ENCODE results near the gene CAP2. TPM values are rescaled to one million over a fixed set of nuclear protein-coding genes. Genes with fewer than 3 reads are reported as not detected.
A peak's percentile ranks its signal among the peaks of the same experiment; 100 is the strongest.
"Not testable (repeated sequence)": the region's sequence is repeated elsewhere in the genome, so short reads cannot be mapped to it uniquely, and the experiment has no call there.

CAP2 gene
- total RNA-seq, 2 experiments from 2014 or later = not detected

DNA sequence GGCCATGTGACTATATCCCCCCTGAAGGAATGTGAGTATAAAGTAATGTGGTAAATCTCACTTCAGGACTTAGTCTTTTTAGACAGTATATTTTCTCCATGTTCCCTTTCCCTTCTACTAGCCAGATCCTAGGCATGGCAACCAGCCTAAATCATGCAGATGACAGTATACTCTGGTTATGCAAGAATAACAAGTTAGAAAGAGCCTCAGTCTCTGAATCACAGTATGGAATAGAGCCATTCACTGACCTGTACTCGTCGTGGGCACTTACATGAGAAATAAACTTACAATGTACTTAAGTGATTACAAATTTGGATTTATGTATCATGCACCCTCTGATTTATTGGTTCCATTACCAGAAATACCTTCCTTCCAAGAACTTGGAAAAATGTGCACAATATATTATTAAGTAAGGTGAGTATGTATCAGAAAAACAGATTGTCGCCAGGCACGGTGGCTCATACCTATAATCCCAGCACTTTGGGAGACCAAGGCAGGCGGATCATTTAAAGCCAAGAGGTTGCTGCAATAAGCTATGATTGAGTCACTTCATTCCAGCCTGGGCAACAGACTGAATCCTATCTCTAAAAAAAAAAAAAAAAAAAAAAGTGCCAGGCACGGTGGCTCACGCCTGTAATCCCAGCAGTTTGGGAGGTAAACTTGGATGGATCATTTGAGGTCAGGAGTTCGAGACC, 181.6 kb downstream of the CAP2 start:
- Mint-ChIP-seq H3K27me3 (peaks cover 12% of the 10 kb centered on the region), H3K4me3 (no peak overlapping the region), H3K9me3 (peaks cover 11% of the 10 kb centered on the region), H3K36me3 (ENCODE audit: low read depth) (no peaks in the 10 kb centered on the region), H3K27ac (no peak overlapping the region), H3K4me1 (no peaks in the 10 kb centered on the region)
- POLR2A ChIA-PET = no interaction called here
- no peak for DNase-seq
- CTCF ChIA-PET = no interaction called here

DNA sequence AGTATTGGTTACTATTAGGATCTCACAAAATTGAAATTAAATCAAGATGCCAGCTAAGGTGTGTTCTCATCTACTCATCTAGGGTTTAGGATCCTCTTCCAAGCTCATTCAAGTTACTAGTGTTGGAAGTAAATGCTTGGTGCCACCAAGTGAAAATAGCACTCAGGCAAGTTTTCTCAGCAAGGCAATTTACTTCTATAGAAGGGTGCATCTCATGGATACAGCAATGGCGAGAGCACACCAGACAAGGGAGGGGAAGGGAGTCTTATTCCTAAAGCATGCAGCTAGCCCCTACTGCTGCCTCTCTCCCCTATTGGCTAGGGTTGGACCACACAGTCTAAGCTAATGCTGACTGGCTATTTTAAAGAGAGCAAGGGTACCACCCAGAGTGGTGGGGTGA, 183.7 kb downstream of the CAP2 start:
- Mint-ChIP-seq H3K36me3 (ENCODE audit: low read depth) (no peaks in the 10 kb centered on the region), H3K9me3 (peaks cover 14% of the 10 kb centered on the region), H3K27me3 (peaks cover 14% of the 10 kb centered on the region), H3K27ac (no peak overlapping the region), H3K4me1 (no peaks in the 10 kb centered on the region), H3K4me3 (no peak overlapping the region)
- ChIA-PET CTCF (no interaction called here), POLR2A (no interaction called here)
- DNase-seq = no peak

- H3K4me1 Mint-ChIP-seq = peaks cover 6% of the 10 kb centered on the region
- POLR2A ChIA-PET = interaction anchor here (0.6 kb wide), 1 partner anchor 122 kb away, joined by 4 read pairs; no protein-coding TSS in a partner anchor
- peaks cover 14% of the 10 kb centered on the region for H3K27me3 Mint-ChIP-seq
Measured at GRCh38 chr6:17580518-17581048, 187.2 kb downstream of the CAP2 start.

DNA sequence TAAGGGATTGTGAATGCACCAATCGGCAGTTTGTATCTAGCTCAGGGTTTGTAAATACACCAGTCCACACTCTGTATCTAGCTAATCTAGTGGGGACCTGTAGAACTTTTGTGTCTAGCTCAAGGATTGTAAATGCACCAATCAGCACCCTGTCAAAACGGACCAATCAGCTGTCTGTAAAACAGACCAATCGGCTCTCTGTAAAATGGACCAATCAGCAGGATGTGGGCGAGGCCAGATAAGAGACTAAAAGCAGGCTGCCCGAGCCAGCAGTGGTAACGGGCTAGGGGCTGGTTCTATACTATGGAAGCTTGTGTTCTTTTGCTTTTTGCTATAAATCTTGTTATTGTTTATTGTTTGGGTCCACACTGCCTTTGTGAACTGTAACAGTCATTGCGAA, 187.9 kb downstream of the CAP2 start:
- H3K4me1 Mint-ChIP-seq = peaks cover 10% of the 10 kb centered on the region
- H3K27ac Mint-ChIP-seq; H3K36me3 Mint-ChIP-seq (ENCODE audit: low read depth); DNase-seq: not testable (repeated sequence)
- H3K27me3 Mint-ChIP-seq = peaks cover 14% of the 10 kb centered on the region
- CTCF ChIA-PET = interaction anchor here (0.9 kb wide), 1 partner anchor 176 kb away, joined by 3 read pairs; no protein-coding TSS in a partner anchor
- H3K4me3 Mint-ChIP-seq = peak overlapping the region; percentile 30
- POLR2A ChIA-PET = interaction anchor here (0.6 kb wide), 1 partner anchor 121 kb away, joined by 4 read pairs; no protein-coding TSS in a partner anchor
- peaks cover 14% of the 10 kb centered on the region for H3K9me3 Mint-ChIP-seq

More at GRCh38 chr6:17580518-17581048, 187.2 kb downstream of the CAP2 start:
- Mint-ChIP-seq H3K9me3 (peaks cover 14% of the 10 kb centered on the region), H3K36me3 (ENCODE audit: low read depth) (no peaks in the 10 kb centered on the region), H3K4me3 (peak overlapping the region; percentile 63), H3K27ac (no peak overlapping the region)
- CTCF ChIA-PET = interaction anchor here (0.9 kb wide), 1 partner anchor 177 kb away, joined by 3 read pairs; no protein-coding TSS in a partner anchor
- peak; percentile 37 for DNase-seq

DNA sequence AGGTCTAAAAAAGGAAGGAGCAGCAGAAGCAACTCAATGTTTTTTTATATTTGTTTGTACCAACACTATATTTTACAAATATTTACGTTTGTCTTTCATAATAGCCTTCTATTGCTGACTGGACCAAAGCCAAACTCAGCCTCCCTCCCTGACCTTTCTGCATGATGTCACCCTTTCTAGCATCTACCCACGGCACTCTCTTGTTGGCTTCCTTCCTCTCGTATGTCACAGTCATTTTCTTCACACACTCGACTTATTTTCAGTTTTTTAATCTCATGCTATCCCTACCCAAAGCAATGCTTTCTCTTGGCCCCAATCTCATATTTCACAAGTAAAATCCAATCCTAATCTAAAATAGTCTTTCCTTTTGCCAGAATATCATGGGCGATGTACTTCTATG, 190.4 kb downstream of the CAP2 start:
- Mint-ChIP-seq H3K27ac (no peak overlapping the region), H3K9me3 (peaks cover 3% of the 10 kb centered on the region), H3K4me3 (no peak overlapping the region), H3K4me1 (peaks cover 10% of the 10 kb centered on the region), H3K27me3 (peaks cover 5% of the 10 kb centered on the region), H3K36me3 (ENCODE audit: low read depth) (no peaks in the 10 kb centered on the region)
- ChIA-PET CTCF (interaction anchor here (0.5 kb wide), 1 partner anchor 72 kb away, joined by 4 read pairs; no protein-coding TSS in a partner anchor), POLR2A (no interaction called here)
- DNase-seq = no peak

- peaks cover 5% of the 10 kb centered on the region for H3K27me3 Mint-ChIP-seq
- POLR2A ChIA-PET = no interaction called here
- H3K36me3 Mint-ChIP-seq (ENCODE audit: low read depth) = no peaks in the 10 kb centered on the region
- no peak overlapping the region for H3K27ac Mint-ChIP-seq
- DNase-seq = peak; percentile 40
- H3K4me1 Mint-ChIP-seq = peaks cover 14% of the 10 kb centered on the region
- H3K9me3 Mint-ChIP-seq = peaks cover 3% of the 10 kb centered on the region
- CTCF ChIA-PET = interaction anchor here (0.5 kb wide), 1 partner anchor 72 kb away, joined by 4 read pairs; no protein-coding TSS in a partner anchor
- H3K4me3 Mint-ChIP-seq = no peak overlapping the region
Measured at GRCh38 chr6:17584241-17584803, 190.9 kb downstream of the CAP2 start.

DNA sequence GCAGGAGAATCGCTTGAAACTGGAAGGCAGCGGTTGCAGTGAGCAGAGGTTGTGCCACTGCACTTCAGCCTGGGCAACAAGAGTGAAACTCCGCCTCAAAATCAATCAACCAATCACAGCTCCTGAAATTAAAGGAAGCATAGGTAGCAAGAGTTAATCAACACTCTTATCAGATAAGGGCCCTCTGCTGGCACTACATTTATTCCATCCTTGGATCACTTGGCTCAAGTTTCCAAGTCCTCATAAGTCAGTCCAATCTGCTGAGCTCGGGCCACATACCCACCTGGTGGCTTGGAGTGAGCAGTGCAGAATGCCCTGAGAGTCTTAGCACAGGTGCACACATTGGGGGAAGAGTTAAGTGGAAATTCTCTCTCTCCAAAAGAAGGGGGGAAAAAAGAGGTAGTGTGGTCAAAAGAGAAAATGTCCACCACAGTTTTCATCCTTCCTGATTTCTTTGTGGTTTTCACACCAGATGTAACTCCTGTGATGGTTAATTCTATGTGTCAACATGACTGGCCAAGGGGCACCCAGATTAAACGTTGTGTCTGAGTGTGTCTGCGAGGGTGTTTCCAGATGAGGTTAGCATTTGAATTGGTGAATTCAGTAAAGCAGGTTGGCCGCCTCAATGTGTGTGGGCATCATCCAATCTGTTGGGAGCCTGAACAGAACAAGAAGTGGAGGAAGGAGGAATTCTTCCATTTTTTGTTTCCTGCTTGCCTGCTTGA, 192.5 kb downstream of the CAP2 start:
- POLR2A ChIA-PET = no interaction called here

DNA sequence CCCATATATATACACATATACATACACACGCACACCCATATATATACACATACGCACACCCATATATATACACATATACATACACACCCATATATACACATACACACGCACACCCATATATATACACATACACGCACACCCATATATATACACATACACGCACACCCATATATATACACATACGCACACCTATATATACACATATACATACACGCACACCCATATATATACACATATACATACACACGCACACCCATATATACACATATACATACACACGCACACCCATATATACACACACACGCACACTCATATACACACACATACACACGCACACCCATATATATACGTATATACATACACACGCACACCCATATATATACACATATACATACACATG, 193.2 kb downstream of the CAP2 start:
- H3K36me3 Mint-ChIP-seq (ENCODE audit: low read depth); H3K27ac Mint-ChIP-seq; CTCF ChIA-PET; DNase-seq; POLR2A ChIA-PET; H3K9me3 Mint-ChIP-seq; H3K27me3 Mint-ChIP-seq; H3K4me3 Mint-ChIP-seq: not testable (repeated sequence)
- peaks cover 33% of the 10 kb centered on the region for H3K4me1 Mint-ChIP-seq

More for the DNA sequence above, 192.5 kb downstream of the CAP2 start:
- CTCF ChIA-PET = interaction anchor here (0.6 to 1.2 kb wide), 3 partner anchors 9 to 1890 kb away, joined by 3 to 4 read pairs (median 3); no protein-coding TSS in a partner anchor
- no peaks in the 10 kb centered on the region for H3K36me3 Mint-ChIP-seq (ENCODE audit: low read depth)
- no peak overlapping the region for H3K27ac Mint-ChIP-seq
- DNase-seq = no peak
- no peak overlapping the region for H3K4me3 Mint-ChIP-seq
- peaks cover 4% of the 10 kb centered on the region for H3K27me3 Mint-ChIP-seq
- peaks cover 26% of the 10 kb centered on the region for H3K4me1 Mint-ChIP-seq
- peaks cover 3% of the 10 kb centered on the region for H3K9me3 Mint-ChIP-seq

DNA sequence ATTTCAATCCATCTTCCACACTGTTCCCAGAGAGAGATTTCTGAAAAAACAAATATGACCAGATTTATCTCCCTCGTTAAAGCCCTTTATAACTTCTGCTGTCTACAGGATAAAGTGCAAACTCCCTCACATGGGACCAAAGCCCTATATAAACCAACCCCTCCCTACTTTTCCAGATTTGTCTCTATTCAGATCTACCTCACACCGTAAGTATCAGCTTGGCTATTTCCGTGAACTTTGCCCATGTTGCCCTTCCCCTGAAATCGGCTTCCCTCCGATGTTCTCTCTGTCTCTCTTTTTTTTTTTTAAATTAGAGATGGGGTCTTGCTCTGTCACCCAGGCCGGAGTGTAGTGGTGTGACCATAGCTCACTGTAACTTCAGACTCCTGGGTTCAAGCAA, 194.6 kb downstream of the CAP2 start:
- no peak overlapping the region for H3K4me3 Mint-ChIP-seq
- no peaks in the 10 kb centered on the region for H3K9me3 Mint-ChIP-seq
- no peak for DNase-seq
- H3K27ac Mint-ChIP-seq = no peak overlapping the region
- ChIA-PET POLR2A (no interaction called here), CTCF (interaction anchor here (1.0 to 3.6 kb wide), 2 partner anchors 13 to 216 kb away, joined by 3 to 12 read pairs; partner anchors contain the start of gene FAM8A1)
- no peaks in the 10 kb centered on the region for H3K36me3 Mint-ChIP-seq (ENCODE audit: low read depth)
- H3K27me3 Mint-ChIP-seq = peaks cover 2% of the 10 kb centered on the region
- H3K4me1 Mint-ChIP-seq = peaks cover 37% of the 10 kb centered on the region

GRCh38 chr6:17589406-17590096, 196.2 kb downstream of the CAP2 start:
- H3K4me1 Mint-ChIP-seq = peaks cover 30% of the 10 kb centered on the region
- peak overlapping the region; percentile 72 for H3K27ac Mint-ChIP-seq
- POLR2A ChIA-PET = no interaction called here
- CTCF ChIA-PET = interaction anchor here (0.5 to 3.6 kb wide), 2 partner anchors 11 to 118 kb away, joined by 3 to 12 read pairs; partner anchors contain the start of gene FAM8A1
- H3K9me3 Mint-ChIP-seq = no peaks in the 10 kb centered on the region
- no peak overlapping the region for H3K4me3 Mint-ChIP-seq
- peak; percentile 40 for DNase-seq
- H3K27me3 Mint-ChIP-seq = no peaks in the 10 kb centered on the region
- no peaks in the 10 kb centered on the region for H3K36me3 Mint-ChIP-seq (ENCODE audit: low read depth)

DNA sequence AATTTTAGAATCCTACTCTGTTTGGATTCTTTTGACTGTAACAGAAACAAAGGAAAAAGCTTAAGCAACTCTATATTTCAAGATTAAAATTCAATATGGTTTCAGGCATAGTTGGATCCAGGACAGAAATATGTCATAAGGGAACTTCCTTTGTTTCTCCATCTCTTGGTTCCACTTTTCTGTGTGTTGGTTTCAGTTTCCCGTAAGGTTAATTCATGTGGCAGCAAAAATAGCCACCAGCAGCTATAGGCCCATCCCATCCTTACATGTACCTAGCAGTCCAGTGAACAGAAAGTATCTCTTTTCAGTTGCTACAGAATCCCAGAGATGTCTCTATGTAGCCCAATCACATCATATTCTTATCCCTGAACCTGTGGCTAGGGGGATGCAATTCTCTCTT, 197.9 kb downstream of the CAP2 start:
- no peak for DNase-seq
- Mint-ChIP-seq H3K9me3 (no peaks in the 10 kb centered on the region), H3K4me3 (no peak overlapping the region), H3K27me3 (no peaks in the 10 kb centered on the region), H3K4me1 (peaks cover 26% of the 10 kb centered on the region), H3K36me3 (ENCODE audit: low read depth) (no peaks in the 10 kb centered on the region), H3K27ac (no peak overlapping the region)
- POLR2A ChIA-PET = interaction anchor here (0.9 kb wide), 1 partner anchor 214 kb away, joined by 3 read pairs; no protein-coding TSS in a partner anchor
- CTCF ChIA-PET = interaction anchor here (0.7 to 3.6 kb wide), 2 partner anchors 9 to 225 kb away, joined by 4 to 12 read pairs; partner anchors contain the start of gene FAM8A1

DNA sequence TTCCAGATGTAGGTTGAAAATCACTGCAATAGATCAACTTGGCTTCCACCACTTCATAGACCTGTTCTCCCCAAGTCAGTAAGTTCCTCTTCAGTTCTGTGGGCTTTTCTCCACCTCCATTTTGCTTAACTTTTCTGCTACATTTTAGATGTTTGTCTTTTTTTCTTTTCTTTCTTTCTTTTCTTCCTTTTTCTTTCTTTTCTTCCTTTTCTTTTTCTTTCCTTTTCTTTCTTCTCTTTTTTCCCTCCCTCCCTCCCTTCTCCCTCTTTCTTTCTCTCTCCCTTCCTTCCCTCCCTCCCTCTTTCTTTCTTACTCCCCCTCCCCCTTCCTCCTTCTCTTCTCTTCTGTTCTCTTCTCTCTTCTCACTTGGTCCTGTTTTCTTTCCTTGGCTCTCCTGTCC, 199.9 kb downstream of the CAP2 start:
- Mint-ChIP-seq H3K4me1 (peaks cover 28% of the 10 kb centered on the region), H3K9me3 (no peaks in the 10 kb centered on the region), H3K27me3 (no peaks in the 10 kb centered on the region), H3K27ac (no peak overlapping the region), H3K36me3 (ENCODE audit: low read depth) (no peaks in the 10 kb centered on the region), H3K4me3 (no peak overlapping the region)
- CTCF ChIA-PET = no interaction called here
- no peak for DNase-seq
- POLR2A ChIA-PET = no interaction called here

All from activated CD4-positive, alpha-beta T cell treated with anti-CD3 and anti-CD28 coated beads, Interleukin-2, amount 10 ng/mL, durations not matched to agents 7 days and 5 days (primary cell).